GM18499 (cell line): ENCODE results near the gene SLC8A2.

Experiments
- ATAC-seq: cut with Tn5 transposase; IDR thresholded peaks from one replicate; pipeline ENCODE4 v1.9.1; 2021; ENCODE audit warnings: moderate number of reproducible peaks; ENCODE audit not compliant: insufficient read depth, unreplicated experiment

The SLC8A2 gene

DNA sequence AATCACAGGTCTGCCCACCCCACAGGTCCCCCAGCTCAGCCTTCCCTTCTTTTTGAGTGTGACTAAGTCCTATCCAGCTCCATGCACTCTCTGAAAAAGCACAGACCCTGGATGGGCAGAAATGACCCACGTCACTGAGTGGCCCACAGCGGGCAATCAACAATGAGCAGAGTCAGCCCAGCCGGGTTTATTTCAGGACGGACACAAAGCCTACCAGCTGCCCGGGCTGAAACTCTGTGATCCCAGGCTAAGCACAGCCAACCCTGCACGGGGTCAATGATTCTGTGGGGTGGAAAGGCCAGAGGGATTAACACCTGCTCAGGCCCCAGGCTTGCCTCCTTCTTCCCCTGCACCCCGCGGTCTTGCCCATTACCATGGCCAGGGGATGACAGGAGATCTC lies 34.8 kb upstream of the SLC8A2 start:
- ATAC-seq, result no peak

DNA sequence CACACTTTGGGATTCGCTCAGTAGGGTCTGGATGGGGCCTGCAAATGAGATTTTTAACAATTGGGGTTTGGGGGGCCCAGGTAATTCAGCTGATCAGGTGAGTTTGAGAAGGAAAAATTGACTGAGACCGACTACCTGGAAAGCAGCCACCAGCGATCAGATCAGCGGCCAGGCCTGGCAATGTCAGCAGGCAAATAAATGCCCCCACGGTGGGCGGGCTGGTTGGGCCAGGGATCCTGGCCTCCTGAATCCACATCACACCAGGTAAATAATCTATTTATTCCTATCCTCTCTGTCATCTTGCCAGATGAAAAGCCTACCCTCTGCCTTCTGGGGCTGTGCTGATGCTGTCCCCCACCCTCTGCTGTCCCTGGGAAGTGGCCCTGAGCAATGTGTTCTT lies 33.8 kb upstream of the SLC8A2 start:
- ATAC-seq, result no peak

DNA sequence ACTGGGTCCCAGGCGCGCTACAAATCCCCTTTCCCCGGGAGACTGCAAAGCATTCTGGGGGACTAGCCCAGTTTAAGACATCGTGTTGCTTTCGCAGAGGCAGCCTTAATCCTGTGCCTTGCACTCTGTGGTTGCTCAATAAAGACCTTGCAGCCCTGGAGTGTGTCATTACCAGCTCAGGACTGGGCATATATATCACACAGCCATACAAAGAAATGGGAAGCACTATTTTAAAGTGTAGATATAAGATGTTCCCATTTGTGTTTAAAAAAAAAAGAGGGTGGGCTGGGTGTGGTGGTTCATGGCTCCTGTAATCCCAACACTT lies 32.1 kb upstream of the SLC8A2 start:
- no peak for ATAC-seq

DNA sequence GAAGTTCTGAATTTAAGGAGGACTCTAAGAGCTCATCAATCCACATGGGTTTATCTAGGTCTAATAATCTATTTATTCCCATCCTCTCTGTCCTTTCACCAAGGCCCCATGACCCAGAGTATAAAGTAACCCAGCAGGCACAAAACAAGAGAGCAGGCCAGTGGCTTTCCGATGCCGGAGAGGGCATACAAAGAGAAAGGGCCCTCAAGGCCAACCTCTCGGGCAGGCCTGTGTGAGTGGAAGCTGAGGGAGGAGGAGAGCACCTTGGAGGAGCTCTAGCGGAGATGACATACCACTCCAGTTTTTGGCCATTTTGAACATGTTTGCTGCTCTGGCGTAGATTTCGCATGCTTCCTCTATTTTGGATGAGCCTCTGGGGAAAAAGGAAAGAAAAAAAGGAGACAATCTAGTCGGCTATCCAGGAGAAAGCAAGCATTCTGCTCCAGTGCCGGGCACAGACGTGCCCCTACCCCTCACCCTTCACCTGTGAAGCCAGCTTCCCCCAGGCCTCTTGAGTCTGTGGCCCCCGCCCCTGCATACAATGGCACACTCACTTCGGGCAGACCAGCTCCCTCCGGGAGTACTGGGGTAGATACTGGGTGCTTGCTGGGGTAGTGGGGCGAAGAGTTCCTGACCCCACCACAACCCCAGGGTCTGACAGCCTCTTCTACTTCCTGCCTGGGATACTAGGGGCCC lies 31.6 kb upstream of the SLC8A2 start:
- ATAC-seq, result no peak

GRCh38 chr19:47499863-47500830 lies 28.5 kb upstream of the SLC8A2 start:
- ATAC-seq, result no peak

- no peak for ATAC-seq
Observed at GRCh38 chr19:47499371-47499770, 27.7 kb upstream of the SLC8A2 start.

DNA sequence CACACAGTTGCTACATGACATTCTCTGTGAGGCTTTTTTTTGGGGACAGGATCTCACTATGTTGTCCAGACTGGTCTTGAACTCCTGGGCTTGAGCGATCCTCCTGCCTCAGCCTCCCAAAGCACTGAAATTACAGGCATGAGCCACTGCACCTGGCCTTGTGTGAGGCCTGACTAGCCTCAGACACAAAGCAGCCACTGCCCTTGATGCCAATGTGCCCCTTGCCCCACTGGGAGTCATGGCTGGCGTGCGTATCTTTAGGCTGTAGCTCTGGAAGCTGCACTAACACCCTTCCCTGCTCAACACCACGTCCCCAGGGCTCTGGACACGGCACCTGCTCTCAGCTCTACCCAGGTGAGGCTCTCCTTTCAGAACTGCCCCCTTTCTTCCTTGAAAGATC lies 26.9 kb upstream of the SLC8A2 start:
- no peak for ATAC-seq

DNA sequence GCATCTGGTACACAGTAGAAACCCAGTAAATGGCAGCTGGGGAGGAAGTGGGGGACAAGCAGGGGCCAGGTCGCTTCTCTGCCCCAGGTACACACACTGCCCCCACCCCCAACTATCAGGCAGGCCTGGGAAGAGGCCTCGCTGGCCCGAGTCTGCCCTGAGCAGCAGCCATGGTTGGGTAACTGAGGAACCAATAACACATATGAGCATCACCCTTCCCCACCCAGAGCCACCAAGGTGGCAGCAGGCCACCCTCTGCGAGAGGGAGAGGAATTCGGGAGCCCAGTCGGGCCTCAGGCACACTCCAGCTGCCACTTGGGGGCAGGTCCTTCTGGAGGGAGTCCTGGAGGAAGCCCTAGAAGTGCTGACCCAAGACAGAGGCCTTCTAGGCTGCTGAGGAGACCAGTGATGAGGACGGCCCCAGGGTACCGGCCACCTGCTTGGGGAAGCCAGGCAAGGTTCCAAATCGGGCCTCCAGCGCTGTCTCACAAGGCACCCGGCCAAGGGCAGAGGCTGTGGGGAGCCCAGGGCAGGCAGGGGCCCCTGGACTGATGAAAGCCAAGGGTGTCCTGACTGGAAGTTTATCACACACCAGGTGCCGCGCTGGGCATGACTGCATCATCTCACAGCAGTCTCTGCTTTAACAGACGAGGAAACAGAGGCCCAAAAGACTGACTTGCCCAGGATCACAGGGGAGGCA lies 26.3 kb upstream of the SLC8A2 start:
- no peak for ATAC-seq

DNA sequence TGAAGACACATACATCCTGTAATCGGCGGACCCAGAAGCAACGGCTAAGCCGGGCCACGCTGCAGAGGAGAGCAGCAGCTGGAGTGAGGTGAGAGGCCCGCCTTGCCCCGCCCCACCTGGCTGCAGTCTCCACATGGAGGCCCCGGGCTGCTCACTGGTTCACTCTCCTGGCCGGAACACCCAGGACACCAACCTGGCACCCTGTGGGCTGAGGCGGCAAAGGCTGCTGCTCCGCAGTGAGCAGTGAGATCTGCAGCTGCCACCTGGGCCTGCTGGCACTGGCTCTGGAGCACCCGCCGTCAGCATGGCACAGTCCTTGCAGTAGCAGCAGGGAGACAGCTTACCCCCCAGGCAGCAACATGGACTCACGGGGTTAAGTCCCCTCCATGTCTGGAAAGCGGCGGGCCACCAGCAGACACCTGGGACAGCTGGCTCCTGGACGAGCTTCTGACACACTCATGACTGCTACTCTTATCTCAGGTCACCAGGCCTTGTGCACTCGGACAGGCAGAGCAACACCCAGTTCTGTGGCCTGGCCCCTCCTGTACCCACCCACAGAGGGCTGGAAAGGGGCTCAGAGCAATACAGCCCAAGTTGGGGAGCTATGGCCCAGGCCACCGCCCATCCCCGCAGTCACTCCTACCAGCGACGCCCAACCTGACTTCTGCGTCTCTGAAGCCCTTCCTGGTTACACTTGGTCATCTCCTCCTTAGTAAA lies 25.5 kb upstream of the SLC8A2 start:
- ATAC-seq, result no peak

DNA sequence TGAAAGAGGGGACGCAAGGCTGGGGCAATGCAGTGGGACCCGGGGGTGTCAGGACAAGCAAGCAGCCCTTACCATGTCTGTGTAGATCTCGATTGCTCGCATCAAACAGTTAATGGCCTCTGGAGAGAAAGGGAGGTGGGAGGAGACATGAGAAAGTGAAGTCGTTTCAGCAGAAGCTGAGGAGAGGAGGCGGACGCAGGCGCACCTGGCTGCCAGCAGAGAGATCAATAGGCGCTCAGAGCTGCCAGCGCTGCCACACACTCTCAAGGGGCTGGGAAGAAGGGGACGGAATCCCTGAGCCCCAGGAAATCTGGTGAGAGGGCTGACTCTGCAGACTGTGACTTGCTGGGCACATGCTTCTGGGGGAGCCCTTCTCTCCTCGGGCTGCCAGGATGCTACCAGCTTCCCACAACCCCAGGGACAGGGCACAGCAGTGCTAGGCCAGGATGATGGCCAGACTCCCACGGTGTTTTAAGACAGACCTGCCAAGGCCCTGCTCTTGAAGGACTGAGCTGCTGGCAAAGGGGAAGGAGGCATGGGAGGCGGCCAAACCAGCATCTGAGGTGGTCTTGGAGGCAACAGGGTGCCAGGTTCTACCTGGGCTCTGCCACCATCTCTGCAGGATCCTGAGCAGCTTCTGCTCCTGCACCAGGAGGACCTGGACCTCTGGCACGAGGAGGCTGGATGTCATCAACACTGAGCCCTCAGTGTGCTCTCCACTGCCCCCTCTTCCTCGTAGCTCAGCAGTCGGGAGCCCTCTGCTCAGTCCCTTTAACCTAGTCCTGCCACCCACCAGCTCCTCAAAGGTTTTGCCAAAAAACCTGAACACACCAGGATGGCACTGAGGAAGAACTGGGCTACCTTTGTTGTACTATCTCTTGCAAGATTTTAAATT lies 24.0 kb upstream of the SLC8A2 start:
- no peak for ATAC-seq

DNA sequence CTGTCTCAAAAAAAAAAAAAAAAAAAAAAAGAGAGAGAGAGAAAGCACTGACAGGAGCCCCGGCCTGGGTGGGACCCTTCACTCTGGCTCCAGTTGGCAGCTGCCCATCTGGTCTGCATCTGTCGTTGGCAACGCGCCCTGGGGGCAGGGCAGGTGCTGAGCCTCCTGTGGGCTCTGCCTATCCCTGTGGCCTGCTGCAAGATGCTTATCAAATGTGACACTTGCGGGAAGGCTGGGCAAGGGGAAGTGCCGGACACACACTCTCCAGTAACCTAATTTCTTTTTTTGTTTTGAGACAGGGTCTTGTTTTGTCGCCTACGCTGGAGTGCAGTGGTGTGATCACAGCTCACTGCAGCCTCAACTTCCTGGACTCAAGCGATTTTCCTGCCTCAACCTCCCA lies 23.0 kb upstream of the SLC8A2 start:
- no peak for ATAC-seq

DNA sequence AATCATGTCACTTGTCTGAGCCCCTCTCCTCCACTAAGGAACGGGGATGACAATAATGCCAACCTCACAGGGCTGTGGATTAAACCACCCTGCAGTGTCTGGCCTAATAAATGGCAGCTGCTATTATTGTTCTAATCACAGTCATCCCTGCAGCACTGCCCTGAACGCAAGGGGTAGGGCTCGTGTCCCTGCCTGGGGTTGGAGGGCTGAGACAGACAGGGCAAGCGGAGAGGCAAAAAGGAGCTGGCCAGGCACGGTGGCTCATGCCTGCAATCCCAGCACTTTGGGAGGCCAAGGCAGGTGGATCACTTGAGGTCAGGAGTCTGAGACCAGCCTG lies 22.5 kb upstream of the SLC8A2 start:
- no peak for ATAC-seq

DNA sequence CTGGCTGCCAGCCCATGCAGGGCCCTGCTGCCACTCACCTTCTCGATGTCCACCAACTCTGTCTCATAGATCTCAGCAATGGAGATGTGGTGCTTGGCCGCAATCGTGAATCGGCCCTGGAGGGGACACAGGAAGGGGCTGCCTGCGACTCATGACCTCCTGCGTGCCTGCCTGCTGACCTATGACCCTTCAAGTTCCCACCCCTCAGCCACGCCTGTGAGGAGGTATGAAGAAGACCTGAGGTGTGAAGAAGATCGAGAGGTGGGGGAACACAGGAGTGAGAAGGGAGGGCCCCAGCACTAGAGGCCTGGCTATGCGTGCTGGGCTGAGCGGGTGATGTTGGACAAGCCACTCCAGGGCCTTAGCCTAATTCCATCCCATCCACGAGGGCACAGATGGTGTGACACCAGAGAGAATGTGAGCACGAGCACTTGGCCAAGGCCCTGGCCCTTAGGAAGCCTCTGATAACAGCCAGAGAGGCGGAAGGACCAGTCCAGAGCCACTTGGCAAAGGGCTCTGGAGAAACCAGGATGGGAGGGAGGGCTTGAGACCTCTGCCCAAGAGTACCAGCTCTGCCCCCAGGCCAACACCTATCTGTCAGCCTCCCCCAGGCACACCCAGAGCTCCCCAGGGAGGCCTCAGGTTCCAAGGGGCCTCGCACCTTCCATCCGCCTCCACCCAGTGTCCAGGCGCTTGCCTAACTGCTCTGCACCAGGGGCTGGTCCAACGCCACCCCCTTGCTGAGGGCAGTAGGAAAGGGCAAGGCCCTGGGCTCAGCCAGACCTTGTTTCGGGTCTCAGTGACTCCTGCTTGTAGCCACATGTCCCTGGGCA lies 21.9 kb upstream of the SLC8A2 start:
- ATAC-seq, result no peak

DNA sequence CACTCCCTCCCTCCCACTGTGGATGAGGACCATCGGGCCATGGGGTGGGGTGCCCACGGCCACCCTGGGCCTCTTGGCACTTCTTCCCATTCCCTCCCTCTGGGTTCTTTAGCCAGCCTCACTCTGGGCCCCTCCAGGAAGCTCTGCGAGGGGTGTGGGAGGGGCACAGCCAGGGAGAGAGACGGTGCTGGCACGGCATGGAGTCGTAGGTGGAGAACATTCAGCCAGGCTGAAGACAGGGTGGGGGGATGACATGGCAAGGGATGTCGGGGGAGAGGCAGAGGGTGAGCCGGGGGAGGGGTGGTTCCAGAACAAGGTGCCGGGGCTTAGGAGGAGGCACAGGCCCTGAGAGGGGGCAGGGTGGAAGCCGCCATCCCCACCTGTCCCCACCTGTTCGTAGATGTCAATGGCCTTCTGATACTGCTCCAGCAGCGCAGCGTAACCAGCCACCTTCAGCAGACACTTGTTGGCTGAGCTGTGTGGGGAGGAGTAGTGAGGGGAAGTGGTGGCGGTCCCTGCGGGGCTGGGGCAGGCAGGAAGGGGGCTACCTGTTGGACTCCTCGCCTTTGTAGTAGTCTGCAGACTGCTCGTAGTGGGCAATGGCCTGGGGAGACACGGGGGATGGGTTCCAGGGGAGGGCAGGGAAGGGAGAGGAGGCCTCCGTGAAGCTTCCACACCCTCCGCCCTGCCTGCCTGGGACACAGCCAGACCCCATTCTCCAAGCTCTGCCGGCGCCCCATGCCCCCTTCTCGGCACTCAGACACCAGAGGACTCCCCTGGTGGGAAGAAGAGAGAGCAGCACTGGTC lies 21.1 kb upstream of the SLC8A2 start:
- ATAC-seq, result no peak

DNA sequence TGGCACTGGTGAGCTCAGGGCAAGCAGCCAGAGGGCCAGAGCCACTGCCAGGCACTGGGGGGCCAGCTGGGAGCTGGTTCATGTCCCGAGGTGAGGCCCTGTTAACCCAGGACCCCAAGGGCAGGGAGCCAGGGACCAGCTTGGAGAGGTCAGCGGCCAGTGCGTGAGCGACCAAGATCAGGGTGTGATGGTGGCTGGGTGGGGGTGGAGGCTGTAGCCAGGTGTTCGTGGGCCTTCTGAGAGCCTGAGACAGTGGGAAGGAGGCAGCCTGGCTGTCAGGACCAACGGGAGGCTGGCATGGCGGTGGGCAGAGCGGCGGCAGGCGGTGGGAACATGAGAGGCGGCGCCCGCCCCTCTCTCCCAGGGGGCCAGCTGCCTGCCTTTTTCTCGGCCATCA lies 20.4 kb upstream of the SLC8A2 start:
- ATAC-seq, result no peak

- no peak for ATAC-seq
Observed at GRCh38 chr19:47491358-47492136, 19.9 kb upstream of the SLC8A2 start.

DNA sequence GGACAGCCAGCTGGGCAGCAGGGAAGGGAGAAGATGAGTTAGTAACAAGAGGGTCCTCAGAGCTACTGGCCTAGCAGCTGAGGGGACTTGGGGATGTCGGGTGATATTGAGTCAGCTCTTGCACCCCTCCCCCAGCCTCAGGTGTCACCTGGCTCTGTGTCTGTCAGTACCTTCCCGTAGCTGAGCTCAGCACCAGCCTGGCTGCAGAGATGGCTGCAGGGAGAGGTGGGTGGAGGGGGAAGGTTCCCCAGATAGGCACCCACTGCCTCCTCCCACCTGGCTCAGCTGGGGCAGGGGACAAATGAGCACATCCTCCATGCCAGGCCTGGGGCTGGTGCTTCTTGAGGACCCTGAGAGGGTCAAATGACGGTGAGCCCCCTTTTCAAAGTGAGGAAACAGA lies 19.2 kb upstream of the SLC8A2 start:
- ATAC-seq, result no peak
